Stimulated activated CD4-positive, alpha-beta T cell treated with anti-CD3 and anti-CD28 coated beads, Interleukin-4, amount 100 ng/mL, for 1 hour (primary cell): ENCODE results near the gene WNT4.

Experiments
- DNase-seq: peaks from one replicate; pipeline ENCODE4 v3.0.0-alpha.2; 2020

The WNT4 gene

DNA sequence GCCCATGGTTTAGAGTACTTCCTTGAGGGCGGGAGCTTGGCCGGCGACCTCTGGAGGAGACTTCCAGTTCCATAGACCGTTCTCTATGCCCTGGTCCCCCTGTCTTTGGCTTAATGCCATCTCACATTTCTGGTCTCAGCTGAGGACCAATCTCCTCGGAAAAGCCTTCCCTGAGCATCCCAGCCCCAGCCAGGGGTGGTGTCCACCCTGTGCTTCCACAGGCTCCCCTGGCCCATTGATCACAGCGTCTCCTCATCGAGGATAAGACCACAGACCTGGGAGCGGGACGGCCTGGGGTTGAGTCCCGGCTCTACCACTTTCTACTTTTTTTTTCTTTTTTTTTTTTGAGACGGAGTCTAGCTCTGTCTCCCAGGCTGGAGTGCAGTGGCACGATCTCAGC, 14.5 kb downstream of the WNT4 start:
- no peak for DNase-seq

DNA sequence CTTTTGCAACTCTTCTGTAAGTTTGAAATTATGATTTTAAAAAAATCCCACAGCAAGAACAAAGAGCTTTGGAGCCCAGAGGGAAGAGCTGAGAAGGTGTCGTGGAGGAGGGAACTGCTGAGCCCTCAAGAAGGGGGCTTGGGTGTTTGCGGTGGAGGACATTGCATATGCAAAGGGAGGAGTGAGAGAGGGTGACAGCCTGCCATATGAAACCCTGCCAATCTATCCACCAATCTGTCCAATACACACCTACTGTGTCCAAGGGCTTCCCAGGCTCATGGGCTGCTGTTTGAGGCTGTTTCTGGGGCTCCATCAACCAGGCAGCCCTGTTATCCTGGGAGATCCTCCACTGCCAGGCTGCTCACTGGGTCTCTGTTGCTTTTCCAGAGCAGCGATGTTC, 15.2 kb downstream of the WNT4 start:
- no peak for DNase-seq

- DNase-seq, result no peak
These were observed 15.6 kb downstream of the WNT4 start for GRCh38 chr1:22127248-22127647.

- no peak for DNase-seq
These were observed 16.4 kb downstream of the WNT4 start for GRCh38 chr1:22126531-22126930.

DNA sequence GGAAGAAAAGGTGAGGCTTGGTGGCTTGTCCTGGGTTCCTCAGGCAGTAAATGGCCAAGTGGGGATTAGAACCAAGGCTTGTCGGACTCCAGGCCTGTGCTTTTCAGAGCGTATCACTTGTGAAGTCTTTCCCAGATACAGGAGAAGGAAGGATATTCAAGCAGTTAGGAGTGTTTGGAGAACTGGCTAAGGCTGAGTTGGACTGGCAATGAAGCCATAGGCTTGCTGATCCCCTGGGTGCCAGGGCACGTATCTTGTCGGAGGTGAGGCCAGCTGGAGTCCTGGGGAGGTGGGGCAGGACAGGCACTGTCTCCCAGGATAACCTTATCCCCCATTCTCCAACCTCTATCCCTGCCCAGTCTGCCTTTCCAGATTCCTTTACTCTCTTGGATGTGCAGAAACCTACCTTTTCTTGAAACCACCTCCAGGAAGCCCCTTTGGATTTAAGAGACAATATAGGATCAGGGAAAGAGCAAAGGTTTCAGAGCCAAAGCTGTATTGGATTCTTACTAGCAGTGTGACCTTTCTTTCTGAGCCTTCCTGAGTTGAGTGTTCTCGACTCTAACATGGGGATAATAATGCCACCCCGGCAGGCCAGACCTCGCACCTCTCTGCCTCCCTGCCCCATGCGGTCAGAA, 18.2 kb downstream of the WNT4 start:
- DNase-seq, result no peak

GRCh38 chr1:22123901-22124404, 18.9 kb downstream of the WNT4 start:
- DNase-seq, result no peak

DNA sequence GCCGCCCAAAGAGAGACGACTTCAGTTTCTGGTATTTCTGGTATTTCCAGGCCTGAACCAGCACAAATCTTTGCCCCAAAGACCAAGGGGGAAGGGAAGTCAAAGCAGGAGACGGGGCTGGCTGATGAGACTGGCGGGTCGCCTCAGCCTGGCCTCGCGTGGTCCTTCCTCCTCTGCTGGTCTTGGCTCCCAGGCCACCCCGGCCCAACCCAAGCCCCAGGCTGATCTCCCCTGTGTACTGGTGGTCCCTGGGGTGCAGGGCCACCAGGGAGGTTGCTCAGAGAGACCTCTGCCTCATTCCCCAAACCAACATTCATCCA, 19.9 kb downstream of the WNT4 start:
- no peak for DNase-seq

DNA sequence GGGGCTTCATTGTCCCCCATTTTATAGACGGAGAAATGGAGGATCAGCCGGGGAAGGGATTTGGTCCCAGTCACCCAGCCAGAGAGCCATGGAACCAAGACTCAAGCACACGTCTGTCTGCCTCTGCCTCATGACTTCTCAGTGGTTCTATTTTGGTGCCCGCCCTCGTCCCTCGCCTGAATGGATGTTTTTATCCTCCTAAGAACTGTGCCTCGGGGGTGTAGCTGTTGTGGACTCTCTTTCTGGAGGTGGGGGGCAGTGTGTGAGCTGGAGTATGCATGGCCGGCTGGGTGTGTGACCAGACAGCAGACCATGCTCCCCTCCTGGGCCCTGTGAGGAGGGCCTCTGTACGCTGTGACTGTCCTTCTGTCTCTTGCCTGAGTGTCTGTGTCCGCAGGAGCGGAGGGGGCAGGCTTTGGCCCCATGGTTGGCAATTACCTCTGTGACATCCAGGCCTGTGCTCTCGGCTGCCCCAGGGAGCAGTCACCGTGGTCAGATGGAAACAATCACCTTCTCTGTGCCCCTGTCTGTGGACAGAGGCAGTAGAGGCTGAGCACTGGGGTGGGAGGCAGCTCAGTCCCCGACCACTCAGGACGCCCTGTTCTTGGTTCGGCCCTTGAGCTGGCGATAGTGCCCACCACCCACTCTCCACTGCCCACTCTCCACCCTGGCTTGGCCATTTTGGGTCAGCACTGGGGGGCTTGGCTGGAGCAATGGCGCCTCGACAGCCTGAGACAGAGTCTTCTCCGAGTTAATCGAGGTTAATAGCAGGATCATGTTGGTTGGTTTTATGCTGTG, 20.4 kb downstream of the WNT4 start:
- DNase-seq, result no peak

GRCh38 chr1:22121421-22121911, 21.4 kb downstream of the WNT4 start:
- no peak for DNase-seq

DNA sequence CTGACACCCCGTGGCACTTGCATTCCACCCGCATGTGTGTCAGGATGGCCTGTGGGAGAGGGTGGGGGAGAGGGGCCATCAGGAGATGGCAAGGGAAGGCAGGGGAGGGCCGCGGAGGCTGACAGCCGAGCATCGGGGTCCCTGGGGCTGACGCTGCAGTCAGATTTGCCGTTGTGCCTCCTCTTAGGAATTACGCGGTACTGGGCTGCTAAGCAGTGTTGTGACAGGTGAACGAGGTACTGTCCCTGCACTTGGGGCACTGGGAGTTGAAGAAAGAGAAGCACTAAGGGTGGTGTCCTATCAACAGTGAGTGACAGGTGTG, 22.5 kb downstream of the WNT4 start:
- DNase-seq, result no peak

- no peak for DNase-seq
These were observed 23.1 kb downstream of the WNT4 start for GRCh38 chr1:22119626-22120468.

DNA sequence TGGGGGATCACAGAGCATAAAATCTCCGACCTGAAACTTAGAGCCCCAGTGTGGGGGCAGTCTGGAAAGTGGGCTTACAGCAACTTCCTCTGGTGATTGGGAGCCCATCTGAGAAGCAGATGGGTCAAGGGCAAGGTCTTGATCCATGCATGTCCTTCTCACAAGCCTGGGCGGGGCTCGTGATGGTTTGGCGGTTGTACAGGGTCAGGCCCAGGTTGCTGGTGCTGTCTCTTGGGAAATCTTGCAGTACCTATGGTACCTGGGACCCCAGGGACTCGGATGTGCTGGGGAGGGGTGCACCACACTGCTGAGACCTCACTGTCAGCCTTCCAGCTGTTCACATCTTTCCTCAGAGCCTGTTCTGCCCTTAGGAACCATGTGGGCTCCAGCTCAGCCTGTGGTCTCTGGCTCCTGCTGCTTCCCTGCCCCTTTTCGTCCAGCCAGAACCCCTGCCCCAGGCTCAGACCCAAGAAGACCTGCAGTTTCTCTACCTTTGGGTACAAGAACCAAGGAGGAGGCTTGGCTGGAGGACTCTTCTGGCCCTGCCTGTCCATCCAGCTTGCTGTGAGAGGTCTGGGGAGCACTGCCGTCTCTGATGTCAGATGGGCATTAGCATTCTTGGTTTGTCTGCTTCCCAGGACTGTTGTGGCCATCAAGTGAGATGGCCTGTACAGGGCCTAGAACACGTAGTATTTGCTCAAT, 24.5 kb downstream of the WNT4 start:
- no peak for DNase-seq

- DNase-seq, result no peak
These were observed 25.0 kb downstream of the WNT4 start for GRCh38 chr1:22117851-22118250.

GRCh38 chr1:22117238-22117637, 25.7 kb downstream of the WNT4 start:
- no peak for DNase-seq

DNA sequence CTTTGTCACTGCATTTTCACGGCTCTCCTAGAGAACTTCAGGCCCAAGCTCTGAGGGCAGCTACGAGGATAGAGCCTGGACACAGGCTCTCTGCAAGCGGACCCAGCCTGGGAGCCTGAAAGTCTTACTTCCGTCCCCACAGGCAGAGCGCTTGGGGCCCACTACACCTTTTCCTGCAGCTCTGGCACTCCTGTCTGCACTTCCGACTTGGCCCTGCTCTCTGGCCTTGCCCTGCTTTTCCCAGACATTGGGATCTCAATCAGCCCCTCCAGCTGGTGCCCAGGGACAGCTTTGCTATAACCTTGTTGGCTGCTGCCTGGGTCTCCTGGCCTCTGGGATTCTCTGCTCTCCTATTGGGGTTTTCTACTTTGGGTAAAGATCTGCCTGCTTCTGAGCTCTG, 27.6 kb downstream of the WNT4 start:
- no peak for DNase-seq

GRCh38 chr1:22114083-22115012, 28.5 kb downstream of the WNT4 start:
- DNase-seq, result no peak

GRCh38 chr1:22112554-22112953, 30.3 kb downstream of the WNT4 start:
- no peak for DNase-seq

DNA sequence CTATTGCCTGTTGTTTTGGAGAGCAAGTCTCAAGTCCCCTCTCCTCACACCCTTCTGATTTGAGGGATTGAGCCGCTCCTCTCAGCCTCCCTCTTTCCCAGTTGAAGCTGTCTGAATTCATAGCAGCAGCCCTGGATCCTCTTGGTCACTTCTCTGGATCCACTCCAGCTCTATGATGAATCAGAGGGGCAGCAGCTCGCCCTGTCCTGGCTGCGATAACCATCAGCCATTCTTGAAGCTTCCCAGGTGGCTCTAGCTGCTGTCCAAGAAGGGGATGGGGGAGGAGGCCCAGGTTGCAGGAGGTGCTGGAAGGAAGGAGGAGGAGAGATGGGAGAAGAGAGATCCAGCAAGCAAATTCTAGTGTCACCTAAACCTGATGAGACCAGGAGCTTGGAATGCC, 31.3 kb downstream of the WNT4 start:
- DNase-seq, result no peak

DNA sequence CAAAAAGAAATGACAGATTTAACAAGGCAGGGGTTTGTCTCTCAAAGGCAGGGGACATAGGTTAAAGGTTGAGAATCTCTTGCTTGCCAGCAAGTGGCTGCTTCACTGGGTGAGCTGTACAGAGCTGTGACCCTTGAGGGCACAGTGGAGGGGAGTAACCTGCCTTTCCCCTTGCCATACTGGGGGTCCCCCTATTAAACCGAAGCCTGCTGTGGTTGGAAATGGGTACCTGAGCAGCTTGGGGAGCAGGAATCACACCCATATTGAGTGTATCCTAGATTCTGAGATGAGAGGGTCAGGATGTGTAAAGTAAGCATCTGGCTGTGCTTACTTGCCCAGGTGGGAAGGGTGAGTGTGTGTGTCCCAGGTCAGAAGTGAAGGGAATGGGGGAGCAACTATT, 31.8 kb downstream of the WNT4 start:
- no peak for DNase-seq

DNA sequence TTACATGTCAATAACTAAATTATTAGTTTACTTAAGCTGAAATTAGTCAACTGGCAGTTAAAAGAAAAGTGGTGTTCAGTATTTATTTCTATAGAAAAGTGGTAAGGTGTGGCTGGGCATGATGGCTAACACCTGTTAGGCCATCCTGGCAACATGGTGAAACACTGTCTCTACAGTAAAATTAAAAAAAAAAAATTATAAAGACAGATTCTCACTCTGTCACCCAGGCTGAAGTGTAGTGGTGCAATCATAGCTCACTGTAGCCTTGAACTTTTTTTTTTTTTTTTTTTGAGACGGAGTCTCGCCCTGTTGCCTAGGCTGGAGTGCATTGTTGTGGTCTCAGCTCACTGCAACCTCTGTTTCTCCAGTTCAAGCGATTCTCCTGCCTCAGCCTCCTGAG, 32.9 kb downstream of the WNT4 start:
- DNase-seq, result no peak

DNA sequence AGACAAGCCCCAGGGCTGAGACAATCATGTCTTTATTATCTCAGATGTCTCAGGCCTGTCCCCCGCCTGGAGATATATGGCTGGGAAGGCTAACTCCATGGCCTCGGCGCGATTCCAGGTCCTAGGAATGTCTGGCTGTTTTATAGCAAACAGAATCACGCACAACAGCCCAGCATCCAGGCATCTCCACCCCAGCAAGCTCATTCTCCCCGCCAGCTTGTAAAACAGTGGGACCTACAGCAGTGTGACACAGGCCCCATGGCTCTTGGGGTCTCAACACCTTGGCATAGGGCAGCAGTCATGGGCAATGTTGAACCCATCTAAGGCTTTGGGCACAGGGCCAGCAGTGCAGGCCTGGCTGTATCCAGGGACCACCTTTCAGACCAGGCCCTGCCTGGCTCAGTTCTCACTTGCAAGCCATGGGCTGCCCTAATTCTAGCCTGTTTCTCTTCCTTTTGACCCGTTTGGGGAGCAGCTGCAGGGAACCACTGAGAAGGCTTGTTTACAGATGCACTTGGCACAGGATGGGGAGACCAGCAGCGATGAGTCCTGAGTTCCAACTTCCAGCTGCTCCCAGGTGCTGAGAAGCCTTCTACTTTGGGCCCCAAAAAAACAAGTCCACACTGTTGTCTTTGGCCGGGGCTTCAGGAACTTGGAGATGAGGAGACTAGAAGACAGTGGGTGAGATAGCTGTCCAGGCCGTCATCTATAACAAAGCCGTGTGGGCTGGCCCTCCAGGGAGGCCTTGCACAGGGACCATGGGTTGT, 34.4 kb downstream of the WNT4 start:
- no peak for DNase-seq
